HFFc6 (cell line): ENCODE measurements around the gene ITGAE. TPM values are rescaled to one million over a fixed set of nuclear protein-coding genes. Genes with fewer than 3 reads are reported as not detected.

ENCODE experiments used
- DNase-seq: peaks from one replicate; pipeline ENCODE4 v3.0.0-alpha.2; 2018
- H3K27ac Mint-ChIP-seq: 2 replicates; pipeline ENCODE4 v1.8.0; 2020; ENCODE audit warnings: mild to moderate bottlenecking, mixed read lengths
- H3K27me3 Mint-ChIP-seq: 2 replicates; pipeline ENCODE4 v1.8.0; 2021; ENCODE audit warnings: mild to moderate bottlenecking, moderate library complexity, mixed read lengths; ENCODE audit not compliant: insufficient read depth
- H3K36me3 Mint-ChIP-seq: 2 replicates; pipeline ENCODE4 v1.8.0; 2021; ENCODE audit warnings: low read depth, mixed read lengths
- H3K4me1 Mint-ChIP-seq: 2 replicates; pipeline ENCODE4 v1.8.0; 2020; ENCODE audit warnings: low read depth, mixed read lengths
- H3K4me3 Mint-ChIP-seq: 2 replicates; pipeline ENCODE4 v1.8.0; 2020; ENCODE audit warnings: mild to moderate bottlenecking, moderate library complexity, mixed read lengths
- H3K9me3 Mint-ChIP-seq: 2 replicates; pipeline ENCODE4 v1.8.0; 2020; ENCODE audit warnings: mild to moderate bottlenecking, mixed read lengths
- total RNA-seq, 6 experiments: library from RNA; stranded (reverse); fragmentation: NEBNext Ultra II Directional; extraction: Animal tissue kit (Norgen Biotek cat#: 25700); gene quantifications; 2 replicates in 1 of 6; 3 replicates in 5 of 6; pipeline ENCODE4 v1.2.3, GENCODE V29; 2021
- TF ChIP-seq, protein P1 (sequence below): fragments of 200-600 bp; sonication (generic); IDR thresholded peaks from 2 replicates; pipeline ENCODE4 v1.5.0; 2021; ENCODE audit warnings: antibody characterized with exemption, mild to moderate bottlenecking

ITGAE gene
- total RNA-seq, 6 experiments from 2014 or later = 28.2 to 35.0 (median 30.8) TPM

DNA sequence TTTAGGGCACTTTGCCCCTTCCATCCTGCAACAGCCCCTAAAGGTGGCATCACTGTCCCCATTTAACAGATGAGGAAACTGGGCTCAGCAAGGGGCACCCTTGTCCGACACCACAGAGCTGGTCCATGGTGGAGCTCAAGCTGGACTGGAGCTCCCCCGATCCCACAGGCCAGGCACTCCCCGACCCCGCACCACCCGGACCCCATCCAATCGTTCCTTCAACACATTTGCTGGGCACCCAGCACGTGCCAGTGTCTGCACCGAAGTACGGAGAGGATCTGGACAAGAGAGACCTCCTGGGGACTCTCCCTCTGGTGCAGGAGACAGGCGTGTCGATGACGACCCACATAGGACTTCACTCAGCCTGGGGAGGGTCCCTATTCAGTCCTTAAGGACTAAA is 119.0 kb downstream of the ITGAE start:
- H3K27ac Mint-ChIP-seq = no peak overlapping the region
- H3K27me3 Mint-ChIP-seq = peaks cover 9% of the 10 kb centered on the region
- DNase-seq = no peak
- no peaks in the 10 kb centered on the region for H3K36me3 Mint-ChIP-seq
- H3K9me3 Mint-ChIP-seq = no peaks in the 10 kb centered on the region
- H3K4me1 Mint-ChIP-seq = peaks cover 6% of the 10 kb centered on the region; the same call in 1 of the 2 replicates
- H3K4me3 Mint-ChIP-seq = no peak overlapping the region
- TF ChIP-seq, protein P1, sequence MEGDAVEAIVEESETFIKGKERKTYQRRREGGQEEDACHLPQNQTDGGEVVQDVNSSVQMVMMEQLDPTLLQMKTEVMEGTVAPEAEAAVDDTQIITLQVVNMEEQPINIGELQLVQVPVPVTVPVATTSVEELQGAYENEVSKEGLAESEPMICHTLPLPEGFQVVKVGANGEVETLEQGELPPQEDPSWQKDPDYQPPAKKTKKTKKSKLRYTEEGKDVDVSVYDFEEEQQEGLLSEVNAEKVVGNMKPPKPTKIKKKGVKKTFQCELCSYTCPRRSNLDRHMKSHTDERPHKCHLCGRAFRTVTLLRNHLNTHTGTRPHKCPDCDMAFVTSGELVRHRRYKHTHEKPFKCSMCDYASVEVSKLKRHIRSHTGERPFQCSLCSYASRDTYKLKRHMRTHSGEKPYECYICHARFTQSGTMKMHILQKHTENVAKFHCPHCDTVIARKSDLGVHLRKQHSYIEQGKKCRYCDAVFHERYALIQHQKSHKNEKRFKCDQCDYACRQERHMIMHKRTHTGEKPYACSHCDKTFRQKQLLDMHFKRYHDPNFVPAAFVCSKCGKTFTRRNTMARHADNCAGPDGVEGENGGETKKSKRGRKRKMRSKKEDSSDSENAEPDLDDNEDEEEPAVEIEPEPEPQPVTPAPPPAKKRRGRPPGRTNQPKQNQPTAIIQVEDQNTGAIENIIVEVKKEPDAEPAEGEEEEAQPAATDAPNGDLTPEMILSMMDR = no peak

DNA sequence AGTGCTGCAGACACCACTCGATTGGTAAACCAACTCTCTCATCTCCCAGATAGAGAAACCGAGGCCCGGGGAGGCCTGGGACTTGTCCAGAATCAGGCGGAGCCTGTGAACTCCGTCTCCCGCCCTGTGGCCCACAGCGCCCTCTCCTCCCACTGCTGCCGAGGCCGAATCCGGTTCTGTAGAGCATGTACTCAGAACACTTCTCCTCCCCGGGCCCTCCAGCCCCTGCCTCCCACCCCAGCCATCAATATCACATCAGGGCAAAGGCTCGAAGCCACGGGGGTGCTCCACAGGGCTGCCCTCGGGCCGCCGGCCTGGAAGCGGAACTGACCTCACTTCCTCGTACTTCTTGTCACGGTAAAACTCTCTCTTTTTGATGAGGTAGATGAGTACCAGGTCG is 119.4 kb downstream of the ITGAE start:
- H3K4me3 Mint-ChIP-seq = no peak overlapping the region
- no peaks in the 10 kb centered on the region for H3K36me3 Mint-ChIP-seq
- H3K4me1 Mint-ChIP-seq = peaks cover 6% of the 10 kb centered on the region; the same call in 1 of the 2 replicates
- TF ChIP-seq, protein P1 = no peak
- H3K27ac Mint-ChIP-seq = no peak overlapping the region
- DNase-seq = no peak
- H3K9me3 Mint-ChIP-seq = no peaks in the 10 kb centered on the region
- H3K27me3 Mint-ChIP-seq = peaks cover 9% of the 10 kb centered on the region

DNA sequence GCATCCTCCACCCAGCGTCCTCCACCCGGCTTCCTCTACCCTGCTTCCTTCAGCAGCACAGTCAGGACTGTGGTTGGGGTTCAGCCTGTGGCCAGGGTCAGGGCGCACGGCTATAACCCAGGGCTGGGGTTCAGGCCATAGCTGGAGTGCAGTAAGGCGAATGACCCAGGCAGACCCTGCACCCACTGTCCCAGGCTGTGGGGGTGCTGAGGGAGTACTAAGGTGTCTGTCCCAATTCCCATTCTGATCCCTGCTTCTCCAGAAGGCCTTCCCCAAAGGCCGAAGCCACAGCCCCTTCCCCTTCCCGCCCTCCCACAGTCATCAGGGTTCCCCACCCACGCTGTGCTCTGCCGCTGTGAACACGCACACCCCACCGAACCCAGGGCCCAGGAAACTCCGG is 119.9 kb downstream of the ITGAE start:
- TF ChIP-seq, protein P1 = no peak
- Mint-ChIP-seq H3K9me3 (no peaks in the 10 kb centered on the region), H3K27ac (no peak overlapping the region), H3K36me3 (no peaks in the 10 kb centered on the region), H3K4me1 (peaks cover 6% of the 10 kb centered on the region; the same call in 1 of the 2 replicates), H3K27me3 (peaks cover 9% of the 10 kb centered on the region), H3K4me3 (no peak overlapping the region)
- DNase-seq = no peak

DNA sequence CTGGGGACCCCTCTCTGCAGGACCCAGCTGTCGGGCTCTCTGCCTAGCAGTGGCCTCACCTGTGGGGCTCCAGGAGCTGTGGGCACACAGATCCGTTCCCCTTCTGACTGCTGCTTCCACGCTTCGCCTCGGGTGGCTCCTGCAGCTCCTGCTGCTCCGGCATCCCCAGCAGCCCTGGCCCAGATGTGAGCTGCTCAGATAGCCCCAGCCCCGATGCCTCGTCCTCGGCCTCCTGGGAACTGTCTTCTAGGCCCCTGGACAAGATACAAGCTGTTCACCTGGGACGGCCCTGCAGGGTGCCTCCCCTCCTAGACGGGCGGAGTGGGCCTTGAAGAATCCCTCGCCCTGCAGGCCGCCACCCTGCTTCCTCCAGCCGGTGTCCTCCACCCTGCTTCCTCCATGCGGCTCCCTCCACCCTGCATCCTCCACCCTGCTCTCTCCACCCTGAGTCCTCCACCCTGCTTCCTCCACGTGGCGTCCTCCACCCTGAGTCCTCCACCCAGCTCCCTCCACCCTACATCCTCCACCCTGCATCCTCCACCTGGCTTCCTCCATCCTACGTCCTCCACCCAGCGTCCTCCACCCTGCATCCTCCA is 121.4 kb downstream of the ITGAE start:
- Mint-ChIP-seq H3K9me3 (no peaks in the 10 kb centered on the region), H3K4me3 (no peak overlapping the region), H3K36me3 (no peaks in the 10 kb centered on the region), H3K27me3 (peaks cover 9% of the 10 kb centered on the region), H3K4me1 (peaks cover 6% of the 10 kb centered on the region; the same call in 1 of the 2 replicates), H3K27ac (no peak overlapping the region)
- no peak for DNase-seq
- TF ChIP-seq, protein P1 = no peak

DNA sequence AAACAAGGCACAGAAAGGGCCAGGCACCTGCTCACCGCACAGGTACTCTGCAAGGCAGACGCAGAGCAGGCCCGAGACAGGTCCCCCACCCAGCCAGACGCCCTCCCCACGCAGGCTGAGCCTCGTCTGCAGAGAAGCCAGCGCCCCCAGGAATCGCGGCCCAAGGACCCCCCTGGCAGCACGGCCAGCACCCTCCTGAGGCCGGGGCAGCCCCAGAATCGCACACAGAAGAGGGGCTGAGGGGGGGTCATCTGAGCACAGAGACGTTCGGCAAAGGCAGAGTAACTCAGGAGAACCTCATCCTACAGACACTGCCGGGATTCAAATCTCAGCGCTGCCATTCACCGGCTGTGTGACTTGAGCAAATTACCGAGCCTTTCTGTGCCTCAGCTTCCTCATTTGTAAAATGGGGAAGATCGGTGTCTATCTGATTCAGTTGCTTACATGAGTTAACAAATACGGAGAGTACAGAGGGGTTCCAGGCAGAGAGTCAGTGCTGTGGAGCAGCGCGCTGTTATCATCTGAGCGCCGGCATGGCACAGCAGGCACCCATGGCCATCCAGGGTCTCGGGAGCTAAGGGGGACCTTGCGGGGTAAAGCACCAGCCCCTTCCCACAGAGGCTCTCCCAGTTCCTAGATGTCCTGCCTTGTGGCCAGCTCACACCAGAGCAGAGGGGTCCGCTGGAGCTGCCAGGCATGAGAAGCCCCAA is 122.0 kb downstream of the ITGAE start:
- TF ChIP-seq, protein P1 = no peak
- Mint-ChIP-seq H3K36me3 (no peaks in the 10 kb centered on the region), H3K4me1 (peaks cover 6% of the 10 kb centered on the region; the same call in 1 of the 2 replicates), H3K27me3 (peaks cover 9% of the 10 kb centered on the region), H3K4me3 (no peak overlapping the region), H3K27ac (no peak overlapping the region), H3K9me3 (no peaks in the 10 kb centered on the region)
- DNase-seq = no peak
